ENCODE data around the gene RMC1.
A peak's percentile ranks its signal among the peaks of the same experiment; 100 is the strongest.
"Not testable (repeated sequence)": the region's sequence is repeated elsewhere in the genome, so short reads cannot be mapped to it uniquely, and the experiment has no call there.

Gene RMC1

DNA sequence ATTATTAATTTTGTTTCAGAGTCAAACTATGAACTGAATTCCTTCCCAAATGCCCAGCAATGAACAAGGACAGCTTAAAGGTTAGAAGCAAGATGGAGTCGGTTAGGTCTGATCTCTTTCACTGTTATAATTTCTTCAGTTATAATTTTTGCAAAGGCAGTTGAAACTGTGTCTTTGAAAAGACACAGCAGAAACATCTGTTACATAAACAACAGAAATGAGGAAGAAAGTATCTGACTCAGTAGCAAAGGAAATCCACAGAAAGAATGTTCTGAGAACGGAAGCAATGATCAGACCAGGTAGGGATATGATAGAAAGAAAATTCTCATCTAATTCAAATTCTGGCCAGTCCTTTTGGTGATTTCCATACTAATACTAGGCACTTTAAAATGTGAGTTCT, 5.2 kb upstream of the RMC1 start:
- DNase-seq (ENCODE audit: low read depth): no peak

DNA sequence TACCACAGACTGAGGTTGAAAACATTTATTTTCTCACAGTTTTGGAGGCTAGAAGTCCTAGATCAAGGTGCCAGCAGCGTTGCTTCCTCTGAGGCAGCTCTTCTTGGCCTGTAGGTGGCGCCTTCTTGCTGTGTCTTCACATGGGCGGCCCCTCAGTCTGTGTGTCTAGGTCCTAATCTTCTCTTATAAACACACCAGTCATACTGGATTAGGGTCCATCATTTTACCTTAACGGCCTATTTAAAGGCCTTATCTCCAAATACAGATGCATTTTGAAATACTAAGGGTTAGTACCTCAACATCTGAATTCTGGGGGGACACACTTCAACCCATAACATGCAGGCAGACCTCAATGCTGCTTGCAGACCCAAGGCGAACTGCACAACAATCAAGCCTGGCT, 4.4 kb upstream of the RMC1 start:
- DNase-seq (ENCODE audit: low read depth): peak; percentile 48

DNA sequence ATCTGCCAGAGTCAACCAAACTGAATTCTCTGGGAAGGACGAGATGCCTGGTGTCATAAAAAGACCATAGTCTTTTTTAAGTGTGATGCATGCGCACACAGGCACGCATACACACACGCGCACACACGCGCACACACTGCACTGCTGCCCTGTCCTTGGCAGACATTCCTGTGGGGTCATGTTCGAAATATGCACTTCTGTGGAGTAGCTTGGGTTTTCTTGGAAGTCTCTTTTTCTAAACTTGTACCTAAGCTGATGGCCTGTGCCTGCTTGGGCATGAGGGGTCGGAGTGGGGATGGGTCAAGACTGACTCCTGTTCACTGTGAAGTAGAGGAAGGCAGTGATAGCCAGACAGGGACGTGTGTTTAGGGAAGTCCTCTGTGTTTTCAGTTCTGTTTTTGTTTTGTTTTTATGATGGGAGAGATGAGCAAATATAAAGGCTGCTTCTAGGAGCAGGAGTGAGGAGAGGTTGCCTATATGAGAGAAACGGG, 4.0 kb upstream of the RMC1 start:
- DNase-seq (ENCODE audit: low read depth): no peak

DNA sequence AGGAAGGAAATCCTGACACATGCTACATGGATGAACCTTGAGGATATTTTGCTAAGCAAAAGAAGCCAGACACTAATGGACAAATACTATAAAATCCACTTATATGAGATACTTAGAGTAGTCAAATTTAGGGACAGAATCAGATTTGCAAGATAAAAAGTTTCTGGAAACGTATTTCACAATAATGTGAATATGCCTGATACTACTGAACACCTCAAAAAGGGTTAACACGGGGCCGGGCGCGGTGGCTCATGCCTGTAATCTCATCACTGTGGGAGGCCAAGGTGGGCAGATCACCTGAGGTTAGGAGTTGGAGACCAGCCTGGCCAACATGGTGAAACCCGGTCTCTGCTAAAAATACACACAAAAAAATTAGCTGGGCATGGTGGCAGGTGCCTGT, 1.7 kb upstream of the RMC1 start:
- DNase-seq (ENCODE audit: low read depth): no peak

DNA sequence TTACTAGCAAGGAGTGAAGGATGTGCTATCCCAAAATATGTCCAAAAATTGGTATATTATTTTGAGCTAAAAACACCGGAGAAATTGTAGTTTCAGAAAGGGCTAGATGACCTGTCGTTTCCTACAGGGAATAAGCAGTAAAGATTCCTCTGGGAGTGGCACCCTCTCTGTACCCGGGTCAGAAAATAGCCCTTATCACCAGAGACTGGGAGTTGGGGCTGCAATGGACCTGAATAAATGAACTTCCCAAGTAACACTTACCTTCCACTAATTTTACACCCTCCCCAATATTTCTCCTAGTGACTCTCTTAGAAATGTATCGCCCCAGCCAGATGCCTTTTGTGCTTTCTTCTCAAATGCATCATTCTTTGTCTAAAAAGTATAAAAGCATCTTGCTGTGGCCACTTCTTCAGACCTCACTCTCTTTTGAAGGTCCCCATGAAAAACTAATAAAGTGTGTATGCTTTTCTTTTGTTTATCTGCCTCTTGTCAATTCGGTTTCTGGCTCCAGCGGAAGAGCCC, 734 bp upstream of the RMC1 start:
- DNase-seq (ENCODE audit: low read depth): no peak

DNA sequence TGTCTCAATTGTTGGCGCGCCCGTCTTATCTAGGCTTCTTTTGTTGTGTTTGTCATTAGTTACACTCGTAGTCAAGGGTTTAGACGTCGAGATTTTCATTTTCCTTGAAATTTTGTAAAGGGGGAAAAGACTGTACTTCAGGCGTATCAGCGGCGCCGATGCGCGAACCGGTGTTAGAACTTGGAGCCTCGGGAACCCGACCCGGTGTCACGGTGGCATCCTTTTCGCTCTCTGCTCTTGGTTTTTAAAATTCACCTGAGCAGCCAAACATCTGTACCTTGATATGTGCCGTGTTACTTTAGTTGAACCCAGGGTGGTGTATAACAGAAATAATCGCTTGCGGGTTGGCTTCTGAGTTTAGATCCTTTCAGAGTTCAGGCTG, 643 bp downstream of the RMC1 start:
- no peak for DNase-seq (ENCODE audit: low read depth)

DNA sequence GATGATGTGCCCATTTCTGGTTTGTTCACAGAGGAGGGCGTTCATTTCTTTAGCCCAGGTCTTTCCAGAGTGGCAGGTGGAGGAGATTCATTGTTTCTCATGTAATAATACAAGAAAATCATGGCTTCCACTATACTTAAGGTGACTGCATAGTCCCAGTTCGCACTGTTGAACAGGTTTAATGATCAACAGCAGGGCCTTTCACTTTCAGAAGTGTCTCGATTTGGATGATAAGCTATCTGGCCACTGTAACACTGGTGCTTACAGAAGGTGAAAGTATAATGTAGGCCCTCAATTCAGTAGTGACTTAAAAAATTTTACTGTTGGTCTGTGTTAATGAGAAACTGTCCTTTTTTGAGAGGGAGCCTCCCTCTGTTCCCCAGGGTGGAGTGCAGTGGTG, 1.4 kb downstream of the RMC1 start:
- DNase-seq (ENCODE audit: low read depth): no peak

DNA sequence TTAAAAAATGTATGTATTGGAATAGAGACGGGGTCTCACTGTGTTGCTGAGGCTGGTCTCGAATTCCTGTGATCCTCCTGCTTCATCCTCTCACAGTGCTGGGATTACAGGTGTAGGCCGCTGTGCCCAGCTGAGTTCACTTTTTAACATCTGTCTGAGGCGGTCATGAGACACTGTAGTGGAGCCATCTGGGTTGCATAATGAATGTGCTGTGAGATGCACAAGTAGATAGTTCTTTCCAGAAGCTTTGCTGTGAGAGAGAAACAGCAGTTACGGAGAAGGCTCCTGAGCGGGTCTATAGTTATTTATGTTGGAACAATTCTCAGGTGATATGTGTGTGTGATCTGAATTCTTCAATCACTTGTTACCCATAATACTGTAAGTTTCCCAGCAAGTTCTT, 3.1 kb downstream of the RMC1 start:
- no peak for DNase-seq (ENCODE audit: low read depth)

DNA sequence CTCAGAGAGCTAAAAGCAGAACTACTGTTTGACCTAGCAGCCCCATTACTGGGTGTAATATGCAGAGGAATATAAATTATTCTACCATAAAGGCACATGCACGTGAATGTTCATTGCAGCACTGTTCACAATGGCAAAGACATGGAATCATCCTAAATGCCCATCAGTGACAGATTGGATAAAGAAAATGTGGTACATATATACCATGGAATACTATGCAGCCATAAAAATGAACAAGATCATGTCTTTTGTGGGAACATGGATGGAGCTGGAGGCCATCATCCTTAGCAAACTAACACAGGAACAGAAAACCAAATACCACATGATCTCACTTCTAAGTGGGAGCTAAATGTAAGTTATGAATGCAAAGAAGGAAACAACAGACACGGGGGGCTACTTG, 7.6 kb downstream of the RMC1 start:
- not testable (repeated sequence) for DNase-seq (ENCODE audit: low read depth)

DNA sequence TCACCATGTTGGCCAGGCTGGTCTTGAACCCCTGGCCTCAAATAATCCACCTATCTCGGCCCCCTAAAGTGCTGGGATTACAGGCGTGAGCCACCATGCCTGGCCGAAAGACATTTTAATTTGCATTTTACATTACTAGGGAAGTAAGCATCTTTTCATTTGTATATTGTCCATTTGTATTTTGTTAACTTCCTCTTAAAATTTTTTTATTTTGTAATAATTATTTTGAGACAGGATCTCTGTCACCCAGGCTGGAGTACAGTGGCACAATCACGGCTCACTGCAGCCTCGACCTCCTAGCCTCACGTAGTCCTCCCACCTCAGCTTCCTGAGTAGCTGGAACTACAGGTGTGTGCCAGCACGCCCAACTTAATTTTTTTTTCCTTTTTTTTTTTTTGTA, 8.9 kb downstream of the RMC1 start:
- DNase-seq (ENCODE audit: low read depth): not testable (repeated sequence)

DNA sequence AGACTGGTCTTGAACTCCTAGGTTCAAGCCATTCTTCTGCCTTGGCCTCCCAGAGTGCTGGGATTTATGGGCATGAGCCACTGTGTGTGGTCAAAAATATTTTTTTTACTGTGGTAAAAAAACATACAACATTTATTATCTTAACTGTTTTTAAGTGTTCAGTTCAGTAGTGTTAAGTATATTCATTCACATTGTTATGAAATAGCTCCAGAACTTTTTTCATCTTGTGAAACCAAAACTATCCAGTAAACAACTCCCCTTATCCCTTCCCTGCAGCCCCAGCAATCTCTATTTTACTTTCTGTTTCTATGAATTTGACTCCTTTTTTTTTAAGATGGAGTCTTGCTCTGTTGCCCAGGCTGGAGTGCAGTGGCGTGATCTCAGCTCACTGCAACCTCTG, 9.3 kb downstream of the RMC1 start:
- no peak for DNase-seq (ENCODE audit: low read depth)

DNA sequence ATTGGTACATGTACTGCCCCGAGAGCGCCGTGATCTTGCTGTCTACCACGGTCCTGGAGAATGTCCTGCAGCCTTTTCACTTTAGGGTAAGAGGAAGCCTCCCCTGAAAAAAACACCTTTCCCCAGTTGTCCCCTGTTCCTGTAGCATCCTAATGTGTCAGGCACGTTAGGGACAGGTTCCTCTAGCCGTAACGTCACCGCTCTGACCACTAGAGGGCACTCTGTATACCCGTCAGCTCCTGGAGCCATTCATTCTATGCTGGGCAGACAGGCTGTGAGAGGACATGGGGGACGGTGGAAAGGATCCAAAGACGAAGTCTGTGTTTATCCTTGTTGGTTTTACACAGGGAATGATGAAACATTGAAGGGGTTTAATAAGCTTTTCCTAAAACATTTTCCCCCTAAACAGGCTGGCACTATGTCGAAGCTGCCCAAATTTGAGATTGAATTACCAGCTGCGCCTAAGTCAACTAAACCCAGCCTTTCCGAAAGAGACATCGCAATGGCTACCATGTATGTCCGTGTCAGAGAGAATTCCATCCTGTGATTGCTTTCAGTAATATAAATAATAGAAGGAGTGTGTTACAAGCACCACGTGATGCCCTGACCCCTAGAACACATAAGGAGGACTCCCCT, 12.7 kb downstream of the RMC1 start:
- DNase-seq (ENCODE audit: low read depth): peak; percentile 49

DNA sequence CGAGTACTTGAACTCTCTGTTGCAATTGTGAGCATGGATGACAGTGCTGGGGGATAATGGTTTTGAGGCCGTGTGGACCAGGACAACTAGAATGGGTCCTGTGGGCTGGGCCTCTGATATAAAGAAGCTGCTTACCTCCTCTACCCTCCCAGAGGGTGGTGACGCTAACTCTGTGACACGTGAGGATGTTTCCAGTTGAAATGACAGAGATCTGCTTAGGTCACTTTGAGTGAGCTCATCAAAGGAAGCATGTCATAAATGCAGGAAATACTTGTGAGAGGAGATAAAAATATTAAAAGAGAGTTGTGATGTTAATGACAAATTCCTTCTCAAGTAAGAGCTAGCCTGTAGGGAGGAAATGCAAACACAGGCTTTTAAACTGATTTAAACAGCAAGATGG, 16.4 kb downstream of the RMC1 start:
- no peak for DNase-seq (ENCODE audit: low read depth)

DNA sequence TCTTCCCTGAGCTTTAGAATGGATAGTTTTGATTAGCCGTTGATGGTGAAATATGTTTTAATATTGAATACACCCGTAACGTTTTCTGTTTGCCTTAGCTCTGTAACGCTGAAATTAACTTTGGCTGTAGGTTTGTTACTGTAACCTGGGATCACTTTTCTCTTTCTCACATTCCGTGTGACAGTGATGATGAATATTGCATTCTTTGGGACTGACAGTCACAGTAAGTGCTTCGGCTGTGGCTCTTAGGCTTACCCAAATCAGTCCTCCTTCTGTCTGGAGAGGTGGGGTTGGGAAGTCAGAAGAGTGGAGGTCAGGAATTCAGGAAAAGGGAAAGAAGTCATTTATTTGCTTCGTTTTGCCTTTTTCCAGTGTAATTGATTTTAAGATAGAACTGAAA, 18.0 kb downstream of the RMC1 start:
- no peak for DNase-seq (ENCODE audit: low read depth)

DNA sequence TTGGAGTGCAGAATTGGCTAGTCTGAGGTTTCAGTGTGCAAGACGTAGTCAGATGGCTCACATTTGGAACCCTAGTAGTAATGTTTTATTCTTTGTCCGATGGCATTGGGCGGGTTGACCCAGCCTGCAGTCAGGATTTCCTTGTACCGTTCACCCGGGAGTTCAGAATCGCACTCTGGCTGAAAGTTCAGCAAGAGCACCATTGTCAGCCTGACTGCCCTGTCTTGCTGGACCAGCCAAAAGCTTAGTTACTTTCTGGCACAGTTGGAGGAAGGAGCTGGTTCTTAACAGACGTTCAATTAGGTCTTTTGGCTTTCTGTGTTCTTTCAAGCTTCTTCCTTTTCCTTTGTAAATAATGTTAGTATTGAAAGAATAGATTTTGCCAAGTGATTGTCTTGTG, 18.6 kb downstream of the RMC1 start:
- DNase-seq (ENCODE audit: low read depth): no peak

DNA sequence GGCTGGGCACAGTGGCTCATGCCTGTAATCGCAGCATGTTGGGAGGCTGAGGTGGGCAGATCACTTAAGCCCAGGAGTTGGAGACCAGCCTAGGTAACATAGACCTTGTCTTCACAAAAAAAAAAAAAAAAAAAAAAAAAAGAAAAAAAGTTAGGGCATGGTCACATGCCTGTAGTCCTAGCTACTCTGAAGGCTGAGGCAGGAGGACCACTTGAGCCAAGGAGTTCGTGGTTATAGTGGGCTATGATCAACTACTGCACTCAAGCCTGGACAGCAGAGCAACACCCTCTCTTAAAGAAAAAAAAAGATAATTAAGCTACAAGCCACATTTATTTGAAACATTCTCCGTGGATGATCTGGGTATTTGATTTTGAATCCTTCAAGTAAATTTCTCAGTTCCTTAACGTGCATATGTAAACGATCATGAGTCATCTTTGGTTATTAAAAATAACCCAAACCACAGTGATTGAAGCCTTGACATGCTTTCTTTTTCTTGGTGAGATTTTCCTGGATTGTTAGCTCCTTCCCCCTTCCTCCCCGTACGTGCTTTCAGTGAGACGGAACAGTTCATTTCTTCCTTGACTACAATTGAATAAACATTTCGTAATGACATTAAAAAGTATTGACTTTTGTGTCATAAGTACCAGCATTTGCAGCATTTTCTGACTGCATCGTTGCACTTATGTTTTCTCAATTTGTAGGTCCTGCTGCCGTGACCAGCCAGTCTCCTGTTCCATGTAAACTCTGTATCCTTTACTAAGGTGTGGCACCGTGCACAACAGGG, 20.3 kb downstream of the RMC1 start:
- DNase-seq (ENCODE audit: low read depth): no peak

DNA sequence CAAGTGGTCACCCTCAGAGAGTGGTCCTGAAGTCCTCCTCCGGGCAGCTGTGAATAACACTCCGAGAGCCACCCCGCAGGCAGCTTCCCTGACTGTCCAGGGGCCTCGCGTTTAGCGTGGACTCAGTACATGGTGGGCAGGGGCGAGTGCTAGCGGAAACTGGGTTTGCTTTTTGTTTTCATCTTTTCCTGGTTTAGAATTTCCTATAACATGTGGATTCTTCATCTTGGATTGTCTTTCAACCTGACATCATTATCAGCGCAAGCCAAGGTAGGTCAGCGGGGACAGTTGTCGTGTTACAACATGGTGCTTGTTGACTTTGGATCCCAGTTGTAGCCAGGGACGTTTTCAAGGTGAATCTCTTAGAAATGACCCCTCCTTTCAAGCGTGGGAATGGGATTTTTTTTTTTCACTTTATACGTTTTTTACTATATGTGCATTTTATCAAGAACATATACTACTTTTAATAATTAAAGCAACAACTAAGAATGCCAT, 20.9 kb downstream of the RMC1 start:
- DNase-seq (ENCODE audit: low read depth): no peak

DNA sequence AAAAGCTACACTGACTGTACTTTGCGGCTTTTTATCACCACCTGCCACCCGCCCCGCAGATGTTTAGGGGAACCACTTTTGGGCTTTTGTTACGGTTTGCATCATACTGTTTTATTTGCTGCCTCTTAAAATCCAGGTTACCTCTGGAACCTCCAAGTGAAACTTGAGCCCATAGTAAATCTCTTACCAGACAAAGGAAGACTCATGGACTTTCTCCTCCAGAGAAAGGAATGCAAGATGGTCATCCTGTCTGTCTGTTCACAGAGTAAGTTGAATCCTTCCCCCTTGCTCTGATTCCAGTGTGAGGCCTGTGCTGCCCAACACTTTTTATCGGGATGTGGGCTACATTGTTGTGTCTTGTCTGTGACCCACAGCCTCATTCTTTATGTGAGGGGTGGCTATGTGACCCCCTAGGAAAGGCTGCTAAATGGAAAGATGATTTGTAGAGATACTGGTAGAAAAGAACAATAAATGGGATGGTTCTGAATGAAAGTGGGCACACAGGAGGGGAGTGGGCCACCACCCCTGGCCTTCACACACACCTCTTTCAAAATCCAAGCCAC, 23.3 kb downstream of the RMC1 start:
- no peak for DNase-seq (ENCODE audit: low read depth)

DNA sequence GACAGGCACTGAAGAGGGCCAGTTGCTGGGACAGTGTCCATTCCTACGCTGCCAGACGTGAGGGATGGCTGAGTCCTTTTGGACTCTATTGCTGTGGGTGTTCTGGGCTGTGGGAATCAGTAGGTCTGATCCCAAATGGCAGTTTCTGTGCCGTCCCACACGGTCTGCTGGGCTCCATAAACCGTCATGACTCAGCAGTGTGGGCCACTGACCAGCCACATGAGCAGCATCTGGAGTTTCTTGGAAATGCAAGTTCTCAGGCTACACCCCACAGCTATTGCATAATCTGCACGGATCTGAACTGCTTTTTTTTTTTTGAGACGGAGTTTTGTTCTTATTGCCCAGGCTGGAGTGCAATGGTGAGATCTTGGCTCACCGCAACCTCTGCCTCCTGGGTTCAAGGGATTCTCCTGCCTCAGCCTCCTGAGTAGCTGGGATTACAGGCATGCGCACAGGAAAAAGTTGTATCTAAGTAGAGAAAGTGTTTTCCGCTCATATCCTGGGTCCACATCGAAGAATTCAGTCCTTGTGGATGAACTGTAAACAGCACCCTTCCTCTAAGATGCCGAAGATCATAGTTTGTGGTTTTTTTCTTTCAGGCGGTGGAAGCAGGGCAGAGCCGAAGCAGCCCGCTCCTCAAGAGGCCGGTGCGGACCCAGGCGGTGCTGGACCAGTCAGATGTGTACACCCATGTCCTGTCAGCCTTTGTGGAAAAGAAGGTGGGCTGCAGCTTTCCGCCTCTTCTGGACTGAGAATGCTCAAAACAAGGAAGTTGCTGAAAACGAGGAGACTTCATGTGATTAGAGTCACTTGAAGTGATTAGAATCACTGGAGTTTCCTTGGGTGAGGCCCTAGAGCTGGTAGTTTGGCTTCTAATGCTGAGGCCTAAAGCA, 25.5 kb downstream of the RMC1 start:
- DNase-seq (ENCODE audit: low read depth): no peak

DNA sequence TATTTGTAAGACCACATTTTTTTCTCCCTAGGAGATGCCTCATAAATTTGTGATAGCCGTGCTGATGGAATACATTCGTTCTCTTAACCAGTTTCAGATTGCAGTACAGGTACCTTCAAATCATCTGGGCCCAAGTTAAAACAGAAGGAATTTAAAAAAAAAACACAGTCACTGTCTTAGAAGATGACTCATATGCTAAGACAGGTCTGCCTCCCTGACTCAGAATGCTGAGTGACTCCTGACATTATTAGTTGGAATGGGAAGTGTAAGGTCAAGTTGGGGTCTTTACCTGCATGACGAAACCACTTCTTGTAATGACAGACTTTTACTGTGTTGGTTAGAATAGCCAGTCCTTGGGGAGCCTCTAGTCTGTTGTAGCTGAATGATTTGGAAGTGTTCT, 26.3 kb downstream of the RMC1 start:
- DNase-seq (ENCODE audit: low read depth): no peak

DNA sequence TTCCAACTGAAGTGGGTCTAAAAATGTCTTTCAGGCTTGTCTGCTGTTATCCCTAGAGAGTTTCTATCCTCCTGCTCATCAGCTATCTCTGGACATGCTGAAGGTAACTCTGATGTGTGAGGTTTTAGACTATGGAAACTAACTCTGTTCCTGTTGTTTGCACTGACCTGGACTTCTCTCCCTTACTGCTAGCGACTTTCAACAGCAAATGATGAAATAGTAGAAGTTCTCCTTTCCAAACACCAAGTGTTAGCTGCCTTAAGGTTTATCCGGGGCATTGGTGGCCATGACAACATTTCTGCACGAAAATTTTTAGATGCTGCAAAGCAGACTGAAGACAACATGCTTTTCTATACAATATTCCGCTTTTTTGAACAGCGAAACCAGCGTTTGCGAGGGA, 26.9 kb downstream of the RMC1 start:
- DNase-seq (ENCODE audit: low read depth): no peak

DNA sequence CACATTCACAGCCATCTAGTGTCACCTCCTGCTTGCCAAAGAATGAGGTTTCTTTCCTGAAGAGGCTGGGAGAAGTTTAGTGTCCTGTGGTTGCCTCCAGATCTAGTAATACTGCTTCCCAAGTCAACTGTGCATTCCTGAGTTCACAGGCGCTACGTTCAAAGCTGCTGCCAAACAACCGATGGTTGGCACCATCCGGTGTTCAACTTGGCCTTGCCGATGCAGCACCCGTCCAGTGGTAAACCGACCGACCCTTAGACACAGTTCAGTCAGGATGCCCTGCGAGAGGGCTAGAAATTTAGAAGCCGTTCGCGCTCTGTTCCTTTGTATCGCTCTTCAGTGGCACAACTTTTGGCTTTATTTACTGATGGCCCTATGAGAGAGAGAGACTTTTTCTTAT, 28.6 kb downstream of the RMC1 start:
- DNase-seq (ENCODE audit: low read depth): no peak

All from activated T-helper 9 cell treated with anti-CD3 and anti-CD28 coated beads, Interleukin-2, amount 50 U/mL, for 16 hours (primary cell).